GM23338 (cell line): Measurements from ENCODE around the gene PRKAR1B.

Experiments
- CREB1 ChIP-seq: fragments of 250-450 bp; sonication (Bioruptor Pico); IDR thresholded peaks from 2 replicates; pipeline ENCODE4 v1.5.0; 2020; ENCODE audit warnings: low read depth, mild to moderate bottlenecking, moderate library complexity
- EZH2 ChIP-seq: fragments of 200-600 bp; sonication (generic); IDR thresholded peaks from one replicate; pipeline ENCODE4 v1.8.0; 2017; ENCODE audit warnings: antibody characterized with exemption, mild to moderate bottlenecking, low read depth; ENCODE audit not compliant: unreplicated experiment
- TF ChIP-seq, protein P1 (sequence below), 2 experiments: fragments of 200-600 bp in 1 of 2; sonication (generic) in 1 of 2; conservative IDR thresholded peaks; 2 replicates each; pipeline versions ENCODE4 v1.5.1 to v1.6.1; 2016 to 2017; ENCODE audit warnings: antibody characterized with exemption in 2 of 2, low read depth in 2 of 2, mild to moderate bottlenecking in 2 of 2, moderate library complexity in 1 of 2

DNA sequence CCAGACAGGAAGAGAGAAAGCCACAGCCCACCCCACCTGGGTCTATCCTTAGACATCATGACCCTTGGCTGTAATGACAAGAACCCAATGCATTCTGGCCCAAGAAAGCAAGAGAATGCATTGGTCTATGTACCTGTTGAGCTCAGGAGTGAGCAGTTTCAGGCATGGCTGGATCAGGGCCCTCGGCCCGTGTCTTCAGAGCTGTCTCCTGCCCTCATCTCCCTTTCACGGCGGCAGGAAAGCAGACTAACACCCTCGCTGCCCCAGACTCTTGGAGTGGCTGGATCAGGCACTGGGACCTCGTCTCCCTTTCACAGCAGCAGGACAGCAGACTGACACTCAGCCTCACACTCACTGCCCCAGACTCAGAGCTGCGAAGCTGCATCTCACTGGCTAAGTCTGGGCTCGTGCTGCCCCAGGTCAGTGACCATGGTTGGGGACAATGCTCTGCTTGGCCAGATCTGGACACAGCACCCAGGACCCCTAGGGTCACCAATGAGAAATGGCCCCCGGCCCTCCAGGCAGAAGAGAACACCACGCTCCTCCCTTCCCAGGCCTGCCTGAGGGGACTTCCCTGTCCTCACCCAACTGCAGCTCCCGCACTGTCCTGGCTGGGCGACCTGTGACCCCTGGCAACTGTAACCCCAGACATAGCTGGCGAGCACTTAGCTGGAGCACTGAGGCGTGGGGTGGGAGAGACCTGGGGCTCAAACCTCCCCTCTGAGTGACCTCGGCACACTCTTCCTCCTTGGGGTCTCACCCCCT lies 194.5 kb downstream of the PRKAR1B start:
- TF ChIP-seq, protein P1, sequence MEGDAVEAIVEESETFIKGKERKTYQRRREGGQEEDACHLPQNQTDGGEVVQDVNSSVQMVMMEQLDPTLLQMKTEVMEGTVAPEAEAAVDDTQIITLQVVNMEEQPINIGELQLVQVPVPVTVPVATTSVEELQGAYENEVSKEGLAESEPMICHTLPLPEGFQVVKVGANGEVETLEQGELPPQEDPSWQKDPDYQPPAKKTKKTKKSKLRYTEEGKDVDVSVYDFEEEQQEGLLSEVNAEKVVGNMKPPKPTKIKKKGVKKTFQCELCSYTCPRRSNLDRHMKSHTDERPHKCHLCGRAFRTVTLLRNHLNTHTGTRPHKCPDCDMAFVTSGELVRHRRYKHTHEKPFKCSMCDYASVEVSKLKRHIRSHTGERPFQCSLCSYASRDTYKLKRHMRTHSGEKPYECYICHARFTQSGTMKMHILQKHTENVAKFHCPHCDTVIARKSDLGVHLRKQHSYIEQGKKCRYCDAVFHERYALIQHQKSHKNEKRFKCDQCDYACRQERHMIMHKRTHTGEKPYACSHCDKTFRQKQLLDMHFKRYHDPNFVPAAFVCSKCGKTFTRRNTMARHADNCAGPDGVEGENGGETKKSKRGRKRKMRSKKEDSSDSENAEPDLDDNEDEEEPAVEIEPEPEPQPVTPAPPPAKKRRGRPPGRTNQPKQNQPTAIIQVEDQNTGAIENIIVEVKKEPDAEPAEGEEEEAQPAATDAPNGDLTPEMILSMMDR (conservative IDR thresholded peaks at IDR 0.05; ENCODE audit: low read depth in 2 of 2) = no peak
- TF ChIP-seq EZH2 (no peak), CREB1 (CRISPR knock-in tag) (no peak)
